Glutamatergic neuron (in vitro differentiated cells): ENCODE data around the gene TSSC4. TPM values are rescaled to one million over a fixed set of nuclear protein-coding genes. Genes with fewer than 3 reads are reported as not detected.
A peak's percentile ranks its signal among the peaks of the same experiment; 100 is the strongest.

Experiments used
- DNase-seq: peaks from one replicate; pipeline ENCODE4 v3.0.0; 2022
- H3K27ac Mint-ChIP-seq: one replicate; pipeline ENCODE4 v1.8.0; 2020; ENCODE audit warnings: mild to moderate bottlenecking, mixed read lengths, inconsistent platforms; ENCODE audit not compliant: unreplicated experiment
- H3K27me3 Mint-ChIP-seq: one replicate; pipeline ENCODE4 v1.8.0; 2020; ENCODE audit warnings: mild to moderate bottlenecking, moderate library complexity, mixed read lengths, inconsistent platforms; ENCODE audit not compliant: unreplicated experiment
- H3K36me3 Mint-ChIP-seq: one replicate; pipeline ENCODE4 v1.8.0; 2020; ENCODE audit warnings: mild to moderate bottlenecking, mixed read lengths, inconsistent platforms; ENCODE audit not compliant: unreplicated experiment
- H3K4me1 Mint-ChIP-seq: one replicate; pipeline ENCODE4 v1.8.0; 2020; ENCODE audit warnings: mild to moderate bottlenecking, low read depth, mixed read lengths, inconsistent platforms; ENCODE audit not compliant: unreplicated experiment
- H3K4me3 Mint-ChIP-seq: one replicate; pipeline ENCODE4 v1.8.0; 2020; ENCODE audit warnings: mild to moderate bottlenecking, mixed read lengths, inconsistent platforms; ENCODE audit not compliant: unreplicated experiment
- H3K9me3 Mint-ChIP-seq: one replicate; pipeline ENCODE4 v1.8.0; 2020; ENCODE audit warnings: mild to moderate bottlenecking, moderate library complexity, mixed read lengths, inconsistent platforms; ENCODE audit not compliant: unreplicated experiment
- total RNA-seq: library from RNA; stranded (reverse); fragmentation: NEBNext Ultra II Directional; extraction: Animal tissue kit (Norgen Biotek cat#: 25700); gene quantifications from one replicate; pipeline ENCODE4 v1.2.1, GENCODE V29; 2021; ENCODE audit not compliant: unreplicated experiment
- TF ChIP-seq, protein P1 (sequence below): fragments of 200-600 bp; sonication (generic); IDR thresholded peaks from one replicate; pipeline ENCODE4 v1.5.0; 2021; ENCODE audit not compliant: partially characterized antibody, unreplicated experiment

Gene TSSC4
- total RNA-seq, 1 donor from 2014 or later: 49.7 TPM

DNA sequence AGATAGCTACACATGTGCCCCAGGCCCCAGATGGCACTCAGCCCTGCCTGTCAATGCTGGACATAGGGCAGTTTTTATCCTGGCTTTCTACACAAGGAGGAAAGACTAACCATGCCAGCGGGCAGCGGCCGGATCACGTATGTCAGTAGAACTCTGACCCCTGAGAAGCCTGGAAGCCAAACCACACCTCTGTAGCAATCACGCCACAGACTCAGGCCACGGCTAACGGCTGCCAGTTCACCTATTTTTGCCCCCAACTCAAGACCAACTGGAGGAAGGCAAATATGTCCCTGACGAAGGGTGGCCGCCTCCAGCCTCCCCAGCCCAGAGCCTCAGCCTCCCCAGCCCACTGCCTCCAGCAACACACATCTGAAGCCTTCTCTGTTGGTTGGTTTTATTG lies 30.7 kb upstream of the TSSC4 start:
- no peak for DNase-seq
- no peaks in the 10 kb centered on the region for H3K4me1 Mint-ChIP-seq
- no peak overlapping the region for H3K27ac Mint-ChIP-seq
- H3K36me3 Mint-ChIP-seq: no peaks in the 10 kb centered on the region
- H3K9me3 Mint-ChIP-seq: no peaks in the 10 kb centered on the region
- peaks cover 4% of the 10 kb centered on the region for H3K27me3 Mint-ChIP-seq
- TF ChIP-seq, protein P1, sequence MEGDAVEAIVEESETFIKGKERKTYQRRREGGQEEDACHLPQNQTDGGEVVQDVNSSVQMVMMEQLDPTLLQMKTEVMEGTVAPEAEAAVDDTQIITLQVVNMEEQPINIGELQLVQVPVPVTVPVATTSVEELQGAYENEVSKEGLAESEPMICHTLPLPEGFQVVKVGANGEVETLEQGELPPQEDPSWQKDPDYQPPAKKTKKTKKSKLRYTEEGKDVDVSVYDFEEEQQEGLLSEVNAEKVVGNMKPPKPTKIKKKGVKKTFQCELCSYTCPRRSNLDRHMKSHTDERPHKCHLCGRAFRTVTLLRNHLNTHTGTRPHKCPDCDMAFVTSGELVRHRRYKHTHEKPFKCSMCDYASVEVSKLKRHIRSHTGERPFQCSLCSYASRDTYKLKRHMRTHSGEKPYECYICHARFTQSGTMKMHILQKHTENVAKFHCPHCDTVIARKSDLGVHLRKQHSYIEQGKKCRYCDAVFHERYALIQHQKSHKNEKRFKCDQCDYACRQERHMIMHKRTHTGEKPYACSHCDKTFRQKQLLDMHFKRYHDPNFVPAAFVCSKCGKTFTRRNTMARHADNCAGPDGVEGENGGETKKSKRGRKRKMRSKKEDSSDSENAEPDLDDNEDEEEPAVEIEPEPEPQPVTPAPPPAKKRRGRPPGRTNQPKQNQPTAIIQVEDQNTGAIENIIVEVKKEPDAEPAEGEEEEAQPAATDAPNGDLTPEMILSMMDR: no peak
- no peak overlapping the region for H3K4me3 Mint-ChIP-seq

DNA sequence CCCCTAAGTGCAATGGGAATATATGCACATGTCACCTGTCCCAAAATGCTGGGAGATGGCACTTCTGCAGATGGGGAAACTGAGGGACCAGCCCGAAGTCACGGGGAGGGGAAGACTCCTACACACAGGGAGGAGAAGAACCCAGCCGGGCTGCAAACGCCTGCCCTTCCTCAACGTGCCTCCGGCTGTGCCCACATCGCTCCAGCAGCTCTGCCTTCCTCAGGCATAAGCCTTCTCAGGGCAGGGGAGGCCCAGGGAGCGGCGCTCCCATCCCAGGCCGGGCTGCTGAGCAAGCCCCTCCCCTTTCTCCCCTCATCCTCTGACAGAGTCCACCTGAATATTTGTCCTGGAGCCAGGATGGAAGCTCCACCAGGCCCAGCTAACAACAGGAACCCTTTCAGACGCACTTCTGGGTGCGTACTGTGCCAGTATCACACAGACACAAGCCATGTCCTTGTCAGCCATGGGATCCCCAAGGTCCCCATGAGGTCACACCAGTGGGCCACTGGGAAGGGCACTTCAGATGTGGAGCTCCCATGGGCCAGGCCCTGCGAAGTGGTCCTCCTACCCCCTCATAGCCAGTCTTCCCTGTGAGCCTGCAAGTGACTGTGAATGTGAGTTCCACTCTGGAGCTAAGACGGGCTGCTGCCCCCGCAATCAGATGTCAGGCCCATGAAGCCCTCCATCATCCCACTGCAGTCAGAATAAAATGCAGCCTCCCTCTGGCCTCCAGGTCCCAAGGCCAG lies 25.9 kb upstream of the TSSC4 start:
- TF ChIP-seq, protein P1: no peak
- Mint-ChIP-seq H3K4me3 (no peak overlapping the region), H3K27me3 (peaks cover 11% of the 10 kb centered on the region), H3K4me1 (peaks cover 2% of the 10 kb centered on the region), H3K36me3 (no peaks in the 10 kb centered on the region), H3K27ac (no peak overlapping the region), H3K9me3 (peaks cover 10% of the 10 kb centered on the region)
- no peak for DNase-seq

DNA sequence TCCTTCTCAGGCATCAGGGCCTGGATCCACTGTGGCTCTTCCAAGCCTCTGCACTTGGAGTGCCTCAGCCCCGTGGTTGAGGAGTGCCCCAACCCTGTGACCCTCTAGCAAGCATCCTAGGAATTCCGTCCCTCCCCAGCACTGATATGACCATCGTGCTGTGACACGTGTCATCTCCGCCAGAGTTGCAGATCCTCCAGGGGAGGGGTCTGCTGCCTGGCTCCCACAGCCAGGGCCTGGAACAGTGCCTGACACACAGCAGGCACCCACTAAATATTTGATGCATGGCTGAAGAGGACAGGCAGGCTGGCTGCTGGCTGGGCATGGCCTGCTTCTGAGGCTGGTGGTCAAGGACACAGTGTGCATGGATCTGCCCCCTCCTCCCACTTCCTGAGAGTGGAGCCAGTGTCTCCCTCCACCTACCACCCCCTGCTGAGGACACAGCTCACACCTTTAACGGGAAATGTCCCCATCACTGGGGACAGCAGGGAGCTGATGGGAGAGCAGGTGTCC lies 25.2 kb upstream of the TSSC4 start:
- peak overlapping the region; percentile 47 for H3K4me3 Mint-ChIP-seq
- H3K27ac Mint-ChIP-seq: peak overlapping the region; percentile 7
- TF ChIP-seq, protein P1: no peak
- no peaks in the 10 kb centered on the region for H3K36me3 Mint-ChIP-seq
- DNase-seq: no peak
- H3K4me1 Mint-ChIP-seq: peaks cover 5% of the 10 kb centered on the region
- peaks cover 10% of the 10 kb centered on the region for H3K9me3 Mint-ChIP-seq
- H3K27me3 Mint-ChIP-seq: peaks cover 14% of the 10 kb centered on the region

DNA sequence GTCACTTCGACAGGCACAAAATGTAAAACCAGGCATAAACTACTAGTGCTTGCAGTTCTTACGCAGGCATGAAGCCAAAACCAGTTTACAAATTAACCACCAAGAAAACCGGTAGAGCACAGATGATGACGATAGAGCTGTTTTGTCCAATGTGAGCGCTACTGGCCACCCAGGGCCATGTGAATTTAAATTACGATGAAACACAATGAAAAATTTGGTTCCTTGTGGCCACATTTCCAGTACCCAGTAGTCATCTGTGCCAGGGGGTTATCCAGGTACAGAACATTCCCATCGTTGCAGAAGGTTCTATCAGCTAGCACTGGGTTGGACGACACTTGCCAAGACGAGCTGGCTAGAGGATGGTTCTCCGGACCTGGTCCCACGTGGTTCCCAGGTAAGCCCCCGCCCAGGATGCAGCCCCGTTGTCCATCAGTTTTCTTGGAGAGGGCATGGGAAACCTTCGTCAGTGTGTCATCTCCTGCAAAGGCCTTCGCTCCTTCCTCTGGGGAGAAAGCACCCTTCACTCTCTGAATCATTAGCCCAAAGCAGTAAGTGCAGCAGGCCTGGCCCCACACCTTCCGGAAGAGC lies 24.5 kb upstream of the TSSC4 start:
- TF ChIP-seq, protein P1: no peak

More for the DNA sequence above, 24.5 kb upstream of the TSSC4 start:
- Mint-ChIP-seq H3K27me3 (peaks cover 14% of the 10 kb centered on the region), H3K36me3 (no peaks in the 10 kb centered on the region), H3K27ac (peak overlapping the region; percentile 44), H3K4me3 (peak overlapping the region; percentile 74), H3K4me1 (peaks cover 5% of the 10 kb centered on the region), H3K9me3 (peaks cover 10% of the 10 kb centered on the region)
- DNase-seq: no peak
